H1 (cell line): ENCODE data around the gene SRRM3. TPM values are rescaled to one million over a fixed set of nuclear protein-coding genes. Genes with fewer than 3 reads are reported as not detected.

ENCODE experiments used
- CTCF ChIA-PET: fragments of 300-600 bp; sonication (Branson Sonifier 250); formaldehyde crosslinking; loops from one replicate; lab custom pipeline; 2021; ENCODE audit not compliant: partially characterized antibody; lab: Charles Lee
- POLR2A ChIA-PET: fragments of 300-600 bp; sonication (Branson Sonifier 250); formaldehyde crosslinking; loops from one replicate; lab custom pipeline; 2021; ENCODE audit warnings: inconsistent platforms; ENCODE audit not compliant: partially characterized antibody; lab: Charles Lee
- DNase-seq, 2 experiments: peaks; one replicate each; pipeline versions ENCODE4 v3.0.0 to v3.0.0-alpha.2; 2010 to 2022; ENCODE audit warnings: low spot score in 2 of 2, low read depth in 1 of 2, mixed read lengths in 1 of 2
- FAIRE-seq: peaks from 2 replicates; lab custom pipeline; 2011; peaks lifted over from hg19 to GRCh38; lab: Jason Lieb, UNC
- H2AFZ ChIP-seq: 2 replicates; pipeline ENCODE4 v1.8.1; 2012; ENCODE audit warnings: low read length, inconsistent platforms
- H2AK5ac ChIP-seq: 2 replicates; pipeline ENCODE4 v1.6.1; 2013; ENCODE audit warnings: low read depth, low read length
- H2BK120ac ChIP-seq: replicated peaks from 2 replicates; pipeline ENCODE3; 2013; ENCODE audit warnings: low read depth, low read length, inconsistent platforms
- H2BK12ac ChIP-seq: 2 replicates; pipeline ENCODE4 v1.6.1; 2013; ENCODE audit warnings: low read depth, low read length
- H2BK15ac ChIP-seq: 2 replicates; pipeline ENCODE4 v1.6.1; 2013; ENCODE audit warnings: low read length
- H2BK20ac ChIP-seq: 2 replicates; pipeline ENCODE4 v1.6.1; 2013; ENCODE audit warnings: low read length
- H2BK5ac ChIP-seq: 2 replicates; pipeline ENCODE4 v1.6.1; 2013; ENCODE audit warnings: low read depth, low read length
- H3K14ac ChIP-seq: 2 replicates; pipeline ENCODE4 v1.6.1; 2013; ENCODE audit warnings: inconsistent platforms; ENCODE audit not compliant: insufficient read length
- H3K18ac ChIP-seq: 2 replicates; pipeline ENCODE4 v1.6.1; 2013; ENCODE audit warnings: low read length; ENCODE audit errors: extremely low read depth
- H3K23ac ChIP-seq: 2 replicates; pipeline ENCODE4 v1.6.1; 2013; ENCODE audit warnings: inconsistent platforms; ENCODE audit not compliant: insufficient read length
- H3K23me2 ChIP-seq: 2 replicates; pipeline ENCODE4 v1.6.1; 2013; ENCODE audit warnings: low read depth, low read length
- H3K27ac ChIP-seq: 2 replicates; pipeline ENCODE4 v1.6.1; 2011; ENCODE audit warnings: low read depth, low read length, inconsistent platforms
- H3K27me3 ChIP-seq, 4 experiments: replicated peaks in 1 of 4; 1 replicate in 1 of 4; 2 replicates in 3 of 4; pipeline versions ENCODE4 v1.6.1 to v1.8.1; 2011 to 2013; ENCODE audit warnings: low read length in 3 of 4, mild to moderate bottlenecking in 3 of 4, inconsistent platforms in 2 of 4, mixed read lengths in 2 of 4, moderate library complexity in 1 of 4; ENCODE audit not compliant: control insufficient read depth in 3 of 4, insufficient read depth in 3 of 4; ENCODE audit errors: extremely low read depth in 1 of 4
- H3K36me3 ChIP-seq, 4 experiments: 2 replicates each; pipeline versions ENCODE4 v1.6.1 to v1.8.1; 2011 to 2013; ENCODE audit warnings: mild to moderate bottlenecking in 4 of 4, low read length in 3 of 4, moderate library complexity in 2 of 4, control low read depth in 1 of 4, inconsistent platforms in 1 of 4; ENCODE audit not compliant: insufficient read depth in 4 of 4, control insufficient read depth in 2 of 4
- H3K4ac ChIP-seq: replicated peaks from 2 replicates; pipeline ENCODE3; 2013; ENCODE audit warnings: low read length, low read depth, mixed read lengths, inconsistent platforms; ENCODE audit not compliant: insufficient read length
- H3K4me1 ChIP-seq, 4 experiments: replicated peaks in 1 of 4; 1 replicate in 1 of 4; 2 replicates in 3 of 4; pipeline versions ENCODE4 v1.6.1 to v1.8.1; 2011 to 2013; ENCODE audit warnings: low read length in 3 of 4, inconsistent platforms in 2 of 4, mixed read lengths in 1 of 4; ENCODE audit not compliant: insufficient read depth in 4 of 4, control insufficient read depth in 3 of 4
- H3K4me2 ChIP-seq, 2 experiments: 2 replicates each; pipeline versions ENCODE4 v1.6.1 to v1.8.1; 2011 to 2013; ENCODE audit warnings: low read depth in 2 of 2, low read length in 2 of 2, control low read depth in 1 of 2, inconsistent platforms in 1 of 2, mild to moderate bottlenecking in 1 of 2; ENCODE audit not compliant: insufficient read depth in 1 of 2
- H3K4me3 ChIP-seq, 4 experiments: fragments of 200-600, 300-600 bp in 1 of 4; sonication (generic), shearing (Covaris generic), sonication (Bioruptor Twin) in 1 of 4; 2 replicates each; pipeline versions ENCODE4 v1.5.1 to v1.8.1; 2011 to 2016; ENCODE audit warnings: low read length in 4 of 4, low read depth in 3 of 4, control low read depth in 2 of 4, inconsistent platforms in 2 of 4, mild to moderate bottlenecking in 2 of 4, mixed read lengths in 1 of 4, moderate library complexity in 1 of 4; ENCODE audit not compliant: insufficient read depth in 2 of 4; ENCODE audit errors: extremely low read depth in 1 of 4
- H3K56ac ChIP-seq: replicated peaks from 2 replicates; pipeline ENCODE3; 2013; ENCODE audit warnings: low read depth, mild to moderate bottlenecking, mixed read lengths, low read length, inconsistent platforms; ENCODE audit not compliant: insufficient read length
- H3K79me1 ChIP-seq: 2 replicates; pipeline ENCODE4 v1.6.1; 2013; ENCODE audit warnings: low read depth, low read length, control low read depth
- H3K79me2 ChIP-seq, 2 experiments: 2 replicates each; pipeline versions ENCODE4 v1.6.1 to v1.8.1; 2012 to 2013; ENCODE audit warnings: low read length in 2 of 2, mild to moderate bottlenecking in 2 of 2, inconsistent platforms in 1 of 2; ENCODE audit not compliant: insufficient read depth in 2 of 2, control insufficient read depth in 1 of 2
- H3K9ac ChIP-seq, 4 experiments: replicated peaks in 1 of 4; 1 replicate in 1 of 4; 2 replicates in 3 of 4; pipeline versions ENCODE4 v1.6.1 to v1.8.1; 2011 to 2013; ENCODE audit warnings: low read depth in 3 of 4, low read length in 3 of 4, control low read depth in 2 of 4, mild to moderate bottlenecking in 2 of 4, moderate library complexity in 2 of 4, inconsistent platforms in 1 of 4; ENCODE audit errors: extremely low read depth in 1 of 4
- H3K9me3 ChIP-seq, 2 experiments: 2 replicates each; pipeline versions ENCODE4 v1.6.1 to v1.8.1; 2012 to 2013; ENCODE audit warnings: mild to moderate bottlenecking in 2 of 2, moderate library complexity in 2 of 2, control low read depth in 1 of 2, inconsistent platforms in 1 of 2, low read depth in 1 of 2, low read length in 1 of 2, mixed read lengths in 1 of 2; ENCODE audit not compliant: insufficient read depth in 2 of 2
- H4K20me1 ChIP-seq, 2 experiments: replicated peaks in 1 of 2; 2 replicates each; pipeline versions ENCODE3 to v1.8.1; 2011 to 2013; ENCODE audit warnings: inconsistent platforms in 2 of 2, low read length in 2 of 2, mild to moderate bottlenecking in 1 of 2; ENCODE audit not compliant: insufficient read depth in 2 of 2, control insufficient read depth in 1 of 2
- H4K5ac ChIP-seq: 2 replicates; pipeline ENCODE4 v1.6.1; 2013; ENCODE audit warnings: low read length, low read depth, mixed read lengths, inconsistent platforms; ENCODE audit not compliant: insufficient read length
- H4K8ac ChIP-seq: 2 replicates; pipeline ENCODE4 v1.8.0; 2013; ENCODE audit warnings: mild to moderate bottlenecking, moderate library complexity, low read length, inconsistent platforms; ENCODE audit not compliant: insufficient read depth; ENCODE audit errors: extremely low read depth
- H4K91ac ChIP-seq: replicated peaks from 2 replicates; pipeline ENCODE3; 2013; ENCODE audit warnings: low read length, mixed read lengths, inconsistent platforms; ENCODE audit not compliant: insufficient read length
- CTCF ChIP-seq, 3 experiments: IDR thresholded peaks; 1 replicate in 2 of 3; 2 replicates in 1 of 3; pipeline versions ENCODE4 v1.5.1 to v1.6.1; 2011; ENCODE audit warnings: low read length in 3 of 3, mild to moderate bottlenecking in 3 of 3, inconsistent platforms in 2 of 3, low read depth in 1 of 3, moderate library complexity in 1 of 3; ENCODE audit not compliant: insufficient read depth in 1 of 3; ENCODE audit errors: control extremely low read depth in 1 of 3
- HDAC2 ChIP-seq, 2 experiments: fragments of 300-600 bp in 1 of 2; sonication (generic) in 1 of 2; IDR thresholded peaks; 2 replicates each; pipeline ENCODE4 v1.6.1; 2011 to 2012; ENCODE audit warnings: low read depth in 2 of 2, low read length in 2 of 2, mild to moderate bottlenecking in 2 of 2, moderate library complexity in 2 of 2, borderline replicate concordance in 1 of 2, inconsistent platforms in 1 of 2
- TAF7 ChIP-seq: optimal IDR thresholded peaks from 2 replicates; pipeline ENCODE3; 2011; ENCODE audit warnings: low read depth, mild to moderate bottlenecking, inconsistent platforms, low read length, moderate library complexity, borderline replicate concordance
- YY1 ChIP-seq: IDR thresholded peaks from 2 replicates; pipeline ENCODE4 v1.6.1; 2011; ENCODE audit warnings: low read depth, mild to moderate bottlenecking, low read length
- WGBS, 2 experiments: shearing (Covaris generic) in 1 of 2; methylation state at CpG; one replicate each; pipeline versions ENCODE4 v1.1.6 to v1.1.7; 2013 to 2015; ENCODE audit warnings: low lambda C conversion rate in 2 of 2, mixed read lengths in 2 of 2, inconsistent platforms in 1 of 2, low coverage in 1 of 2, missing lambda C conversion rate in 1 of 2; ENCODE audit not compliant: insufficient replicate concordance in 2 of 2, insufficient coverage in 1 of 2, insufficient read length in 1 of 2; ENCODE audit errors: extremely low coverage in 1 of 2, missing lambda C conversion rate in 1 of 2; 5-methylcytosine and 5-hydroxymethylcytosine counted together
- long read RNA-seq, 2 experiments: library from RNA in 1 of 2; library from capped mRNA in 1 of 2; stranded (forward); transcript quantifications; one replicate each; pipeline ENCODE4 v2.0.0, GENCODE V29; 2021; ENCODE audit warnings: inconsistent platforms in 1 of 2
- polyA minus RNA-seq, 3 experiments: library from RNA; depleted of rRNA, polyadenylated mRNA; stranded (reverse); fragments of >200 nt; gene quantifications; 1 replicate in 2 of 3; 2 replicates in 1 of 3; pipeline ENCODE4 v1.2.3, GENCODE V29; 2011
- polyA plus RNA-seq, 7 experiments: library from polyadenylated mRNA; depleted of rRNA in 3 of 7; stranded (reverse) in 5 of 7; unstranded in 2 of 7; fragments of >200 nt in 5 of 7; fragments of 200-250 nt in 2 of 7; gene quantifications; 1 replicate in 5 of 7; 2 replicates in 1 of 7; 4 replicates in 1 of 7; pipeline versions ENCODE4 v1.2.1 to v1.2.3, GENCODE V29; 2011 to 2013; ENCODE audit warnings: missing spikeins in 2 of 7, mixed read lengths in 2 of 7
- total RNA-seq: library from RNA; stranded (reverse); fragmentation: NEBNext Ultra II Directional; extraction: Animal tissue kit (Norgen Biotek cat#: 25700); gene quantifications from 2 replicates; pipeline ENCODE4 v1.2.1, GENCODE V29; 2021

SRRM3 gene
- total RNA-seq = 16.0 and 17.4 TPM in 2 replicates
- 10.4 and 18.4 TPM in 2 replicates for polyA plus RNA-seq (2011; rRNA removed)
- 12.8 TPM for polyA plus RNA-seq (2011; cell fraction: cytosol; rRNA removed)
- polyA plus RNA-seq (2011; cell fraction: nucleus; rRNA removed) = 19.3 TPM
- polyA plus RNA-seq (2012, experiment 1 of 2) = 12.4 to 19.0 TPM (median 18.1 TPM) in 4 replicates
- 15.2 TPM for polyA plus RNA-seq (2012, experiment 2 of 2)
- polyA plus RNA-seq (2013, experiment 1 of 2) = 10.6 TPM
- 8.8 TPM for polyA plus RNA-seq (2013, experiment 2 of 2)
- 6.3 and 10.2 TPM in 2 replicates for polyA minus RNA-seq (2011; rRNA and poly(A)+ RNA removed)
- polyA minus RNA-seq (2011; cell fraction: cytosol; rRNA and poly(A)+ RNA removed) = 12.8 TPM
- polyA minus RNA-seq (2011; cell fraction: nucleus; rRNA and poly(A)+ RNA removed) = 12.0 TPM
- long read RNA-seq, experiment 1, transcript SRRM3-205 (4 exons, 2,150 nt) = major isoform, 5 of 18 reads
- long read RNA-seq, experiment 1, partial matches to known transcripts = 4 of 18 reads
- long read RNA-seq, experiment 1, other reads (novel, unspliced or antisense) = 9 of 18 reads
- long read RNA-seq, experiment 2, partial matches to known transcripts = 0 of 8 reads
- long read RNA-seq, experiment 2, other reads (novel, unspliced or antisense) = 8 of 8 reads

GRCh38 chr7:76201732-76202665 lies at the start of gene SRRM3:
SRRM3 (plus strand) TSS chr7:76201896; CDS start chr7:76235067, 33,171 bp downstream.
- CTCF ChIA-PET = interaction anchor here (0.8 to 17.7 kb wide), 29 partner anchors 9 to 154 kb away, joined by 3 to 155 read pairs (median 8); partner anchors contain the start of genes MDH2 and STYXL1
- Histone ChIP-seq H2AFZ (peak within 1 kb of the TSS; percentile 73; the same call in 1 of the 2 replicates), H3K4me3 (peak within 1 kb of the TSS; percentile 26 to 71 (median 46))
- peak; percentile 58 to 91; a peak in 2 of 4 replicates for TF ChIP-seq HDAC2 (IDR thresholded peaks at IDR 0.05; ENCODE audit: borderline replicate concordance in 1 of 2, low read depth in 2 of 2, low read length in 2 of 2)
- TF ChIP-seq CTCF (IDR thresholded peaks at IDR 0.05; ENCODE audit: control extremely low read depth in 1 of 3, insufficient read depth in 1 of 3, low read depth in 1 of 3, low read length in 3 of 3) = peak; percentile 80 to 89 (median 87)
- peak; percentile 84 for TF ChIP-seq TAF7
- peak; percentile 14; the same call in 1 of the 2 replicates for TF ChIP-seq YY1

More at GRCh38 chr7:76201732-76202665, at the start of gene SRRM3:
- Histone ChIP-seq H3K9me3 (no peaks in the 10 kb centered on the region), H2BK120ac (no peak within 1 kb of the TSS), H4K5ac (no peak within 1 kb of the TSS), H3K23me2 (peaks cover 1% of the 10 kb centered on the region; the same call in 1 of the 2 replicates), H4K8ac (no peak within 1 kb of the TSS), H3K79me1 (no peaks in the 10 kb centered on the region), H4K91ac (no peak within 1 kb of the TSS), H4K20me1 (no peaks in the 10 kb centered on the region), H2BK20ac (no peak within 1 kb of the TSS), H3K56ac (no peak within 1 kb of the TSS), H3K14ac (no peak within 1 kb of the TSS), H3K27me3 (0 out of 7 replicates have a peak, but pooled peaks cover 0 to 2% (median 0%) of the 10 kb centered on the region in 4 experiments), H3K79me2 (no peaks in the 10 kb centered on the region), H3K9ac (no peak within 1 kb of the TSS), H3K4me1 (peaks cover 0 to 8% (median 6%) of the 10 kb centered on the region in 4 experiments; a peak in 5 of 7 replicates), H2BK12ac (no peak within 1 kb of the TSS), H3K18ac (no peak within 1 kb of the TSS), H3K4me2 (peak within 1 kb of the TSS; percentile 80 to 84), H3K36me3 (no peaks in the 10 kb centered on the region), H2BK15ac (no peak within 1 kb of the TSS), H2AK5ac (no peak within 1 kb of the TSS), H3K27ac (no peak within 1 kb of the TSS), H2BK5ac (no peak within 1 kb of the TSS), H3K23ac (no peak within 1 kb of the TSS), H3K4ac (no peak within 1 kb of the TSS)
- FAIRE-seq (no peak), DNase-seq (peak in 1 of 2 experiments; percentile 98)
- WGBS, 2 experiments = 17% methylated on average over 11 of the region's 57 CpGs; no CpG with 5 or more reads in 1 of the 2 experiments
- POLR2A ChIA-PET = interaction anchor here (0.8 to 1.7 kb wide), 8 partner anchors 12 to 59 kb away, joined by 3 to 5 read pairs (median 3); no protein-coding TSS in a partner anchor
